Cardiac muscle cell (in vitro differentiated cells and primary cell): ENCODE data around the gene AGPAT2. TPM values are rescaled to one million over a fixed set of nuclear protein-coding genes. Genes with fewer than 3 reads are reported as not detected.

Experiments used
- DNase-seq, 2 donors: peaks; one replicate each; pipeline versions ENCODE4 v3.0.0 to v3.0.0-alpha.2; 2010 to 2017; ENCODE audit warnings: low read depth in 1 of 2, low spot score in 1 of 2
- H3K27ac ChIP-seq: fragments of 200-600 bp; sonication (generic); 2 replicates; pipeline ENCODE4 v1.5.1; 2016
- H3K27me3 ChIP-seq: fragments of 200-600 bp; sonication (generic); 2 replicates; pipeline ENCODE4 v1.6.0; 2016; ENCODE audit warnings: control low read depth
- H3K36me3 ChIP-seq: fragments of 200-600 bp; sonication (generic); 2 replicates; pipeline ENCODE4 v1.5.1; 2016; ENCODE audit warnings: control low read depth
- H3K4me1 ChIP-seq: fragments of 200-600 bp; sonication (generic); 2 replicates; pipeline ENCODE4 v1.8.1; 2017; ENCODE audit warnings: low read depth, mild to moderate bottlenecking, mixed run types
- H3K4me3 ChIP-seq: fragments of 200-600 bp; sonication (generic); 2 replicates; pipeline ENCODE4 v1.5.1; 2016; ENCODE audit warnings: mild to moderate bottlenecking
- H3K9me3 ChIP-seq: fragments of 200-600 bp; sonication (generic); 2 replicates; pipeline ENCODE4 v1.5.1; 2017; ENCODE audit warnings: low read depth, mild to moderate bottlenecking, control low read depth
- CTCF ChIP-seq: IDR thresholded peaks from 2 replicates; pipeline ENCODE4 v1.5.1; 2012; ENCODE audit warnings: low read depth, mild to moderate bottlenecking, low read length
- polyA plus RNA-seq: library from polyadenylated mRNA; unstranded; fragments of >200 nt; fragmentation: Nextera tagmentation; extraction: Ambion mirVana; gene quantifications from 2 replicates; pipeline ENCODE4 v1.2.1, GENCODE V29; 2016
- total RNA-seq: library from RNA; depleted of rRNA; stranded (reverse); fragments of >200 nt; gene quantifications from 2 replicates; pipeline ENCODE4 v1.2.3, GENCODE V29; 2016

AGPAT2 gene
- total and polyA plus RNA-seq, 2 experiments from 2014 or later: 72.5 to 103 TPM

- peaks cover 11% of the 10 kb centered on the region for H3K4me1 ChIP-seq
- TF ChIP-seq CTCF: no peak
- DNase-seq: no peak
- no peak overlapping the region for H3K27ac ChIP-seq
- H3K36me3 ChIP-seq: no peaks in the 10 kb centered on the region
- no peaks in the 10 kb centered on the region for H3K9me3 ChIP-seq
- no peaks in the 10 kb centered on the region for H3K27me3 ChIP-seq
- H3K4me3 ChIP-seq: no peak overlapping the region
Measured at GRCh38 chr9:136683755-136684154, 3.5 kb downstream of the AGPAT2 start.

GRCh38 chr9:136683173-136683745 is 4.0 kb downstream of the AGPAT2 start:
- H3K4me3 ChIP-seq: no peak overlapping the region
- H3K27me3 ChIP-seq: no peaks in the 10 kb centered on the region
- H3K4me1 ChIP-seq: peaks cover 11% of the 10 kb centered on the region
- no peak for TF ChIP-seq CTCF
- H3K9me3 ChIP-seq: no peaks in the 10 kb centered on the region
- no peaks in the 10 kb centered on the region for H3K36me3 ChIP-seq
- no peak for DNase-seq
- H3K27ac ChIP-seq: no peak overlapping the region

GRCh38 chr9:136682710-136683109 is 4.5 kb downstream of the AGPAT2 start:
- Histone ChIP-seq H3K27ac (no peak overlapping the region), H3K4me3 (no peak overlapping the region), H3K27me3 (no peaks in the 10 kb centered on the region), H3K36me3 (no peaks in the 10 kb centered on the region), H3K4me1 (peaks cover 11% of the 10 kb centered on the region), H3K9me3 (no peaks in the 10 kb centered on the region)
- no peak for TF ChIP-seq CTCF
- DNase-seq: no peak

- H3K36me3 ChIP-seq: no peaks in the 10 kb centered on the region
- H3K27ac ChIP-seq: no peak overlapping the region
- no peaks in the 10 kb centered on the region for H3K27me3 ChIP-seq
- no peak for TF ChIP-seq CTCF
- no peaks in the 10 kb centered on the region for H3K9me3 ChIP-seq
- no peak for DNase-seq
- no peak overlapping the region for H3K4me3 ChIP-seq
- peaks cover 11% of the 10 kb centered on the region for H3K4me1 ChIP-seq
Measured at GRCh38 chr9:136681945-136682699, 5.1 kb downstream of the AGPAT2 start.

GRCh38 chr9:136681029-136681428 is 6.2 kb downstream of the AGPAT2 start:
- TF ChIP-seq CTCF: no peak
- Histone ChIP-seq H3K4me1 (peaks cover 6% of the 10 kb centered on the region), H3K27ac (no peak overlapping the region), H3K36me3 (no peaks in the 10 kb centered on the region), H3K27me3 (no peaks in the 10 kb centered on the region), H3K4me3 (no peak overlapping the region), H3K9me3 (no peaks in the 10 kb centered on the region)
- no peak for DNase-seq
